ENCODE results near the gene PPP4R2. TPM values are rescaled to one million over a fixed set of nuclear protein-coding genes. Genes with fewer than 3 reads are reported as not detected.

The PPP4R2 gene
- total and polyA plus RNA-seq, 2 donors (not counting 1 experiment from before 2014, with no cell fraction given) = 9.8 to 57.5 TPM

DNA sequence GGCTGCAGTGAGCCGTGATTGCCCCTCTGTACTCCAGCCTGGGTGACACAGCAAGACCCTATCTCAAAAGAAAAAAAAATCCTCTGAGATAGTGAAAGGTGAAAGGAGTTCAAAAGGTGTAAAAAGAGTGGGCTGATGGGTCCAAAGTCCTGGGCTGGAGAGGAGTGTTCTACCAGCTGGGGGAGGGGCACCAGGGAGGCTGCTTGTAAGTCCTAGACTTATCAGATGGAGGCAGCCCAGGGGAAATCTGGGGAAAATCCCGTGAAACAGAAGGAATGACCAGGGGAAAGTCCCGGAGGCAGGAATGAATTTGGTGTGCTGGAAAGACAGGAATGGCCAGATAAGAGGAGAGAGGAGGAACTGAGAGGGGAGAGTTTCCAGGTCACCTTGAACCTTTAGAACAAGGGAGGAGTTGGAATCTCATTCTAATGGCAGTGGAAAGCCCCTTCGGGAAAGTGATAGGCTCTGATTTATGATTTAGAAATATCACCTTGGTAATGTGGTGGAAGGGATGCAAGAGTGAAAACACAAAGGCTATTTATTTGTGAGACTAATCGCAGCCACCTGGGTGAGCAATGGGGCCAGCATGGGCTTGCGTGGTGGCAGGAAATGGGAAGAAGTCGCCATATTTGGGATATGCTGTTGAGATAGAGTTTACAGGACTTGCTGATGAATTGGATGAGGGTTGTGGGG is 23.4 kb upstream of the PPP4R2 start:
- Mint-ChIP-seq H3K9me3 (ENCODE audit: insufficient read depth) (no peaks in the 10 kb centered on the region), H3K27ac (no peak overlapping the region), H3K27me3 (peaks cover 14% of the 10 kb centered on the region), H3K4me1 (no peaks in the 10 kb centered on the region), H3K4me3 (no peak overlapping the region)
- Histone ChIP-seq H3K4me2 (replicated peaks; ENCODE audit: low read depth, low read length, poor library complexity, severe bottlenecking) (no peak overlapping the region), H4K20me1 (ENCODE audit: control insufficient read depth, insufficient read depth, low read length, poor library complexity, severe bottlenecking) (no peaks in the 10 kb centered on the region), H3K36me3 (replicated peaks in 1 of 2; ENCODE audit: control extremely low read depth in 1 of 2, control insufficient read depth in 1 of 2, extremely low read depth in 1 of 2, insufficient read depth in 2 of 2, low read length in 1 of 2) (no peaks in the 10 kb centered on the region), H3K4me1 (ENCODE audit: control insufficient read depth in 2 of 2, insufficient read depth in 2 of 2, low read length in 2 of 2) (no peaks in the 10 kb centered on the region), H3K9ac (ENCODE audit: low read length) (no peak overlapping the region), H3K4me3 (ENCODE audit: control extremely low read depth in 1 of 5, extremely low read depth in 1 of 5, insufficient read depth in 1 of 5, low read depth in 2 of 5, low read length in 4 of 5) (no peak overlapping the region), H3K9me3 (ENCODE audit: control extremely low read depth in 1 of 3, control insufficient read depth in 2 of 3, insufficient read depth in 1 of 3, low read length in 2 of 3) (no peaks in the 10 kb centered on the region), H3K27ac (ENCODE audit: low read length in 2 of 2) (no peak overlapping the region), H3K79me2 (ENCODE audit: control insufficient read depth, insufficient read depth, low read length) (no peaks in the 10 kb centered on the region), H2AFZ (ENCODE audit: insufficient read depth, low read depth, low read length, poor library complexity, severe bottlenecking) (no peak overlapping the region), H3K27me3 (replicated peaks in 1 of 4; ENCODE audit: control extremely low read depth in 1 of 4, control insufficient read depth in 3 of 4, insufficient read depth in 4 of 4, low read length in 3 of 4) (peaks cover 0 to 3% (median 0%) of the 10 kb centered on the region in 4 experiments)
- DNase-seq (no peak), ATAC-seq (ENCODE audit: low read depth) (no peak)
- CTCF ChIA-PET = interaction anchor here (0.7 kb wide), 1 partner anchor 26 kb away, joined by 5 read pairs; no protein-coding TSS in a partner anchor
- intact Hi-C loops (cut with micrococcal nuclease) = no loop called here
- POLR2A ChIA-PET = no interaction called here
- 75% methylated on average over 6 of the region's 7 CpGs for WGBS (ENCODE audit: insufficient coverage)
- TF ChIP-seq, protein P1, sequence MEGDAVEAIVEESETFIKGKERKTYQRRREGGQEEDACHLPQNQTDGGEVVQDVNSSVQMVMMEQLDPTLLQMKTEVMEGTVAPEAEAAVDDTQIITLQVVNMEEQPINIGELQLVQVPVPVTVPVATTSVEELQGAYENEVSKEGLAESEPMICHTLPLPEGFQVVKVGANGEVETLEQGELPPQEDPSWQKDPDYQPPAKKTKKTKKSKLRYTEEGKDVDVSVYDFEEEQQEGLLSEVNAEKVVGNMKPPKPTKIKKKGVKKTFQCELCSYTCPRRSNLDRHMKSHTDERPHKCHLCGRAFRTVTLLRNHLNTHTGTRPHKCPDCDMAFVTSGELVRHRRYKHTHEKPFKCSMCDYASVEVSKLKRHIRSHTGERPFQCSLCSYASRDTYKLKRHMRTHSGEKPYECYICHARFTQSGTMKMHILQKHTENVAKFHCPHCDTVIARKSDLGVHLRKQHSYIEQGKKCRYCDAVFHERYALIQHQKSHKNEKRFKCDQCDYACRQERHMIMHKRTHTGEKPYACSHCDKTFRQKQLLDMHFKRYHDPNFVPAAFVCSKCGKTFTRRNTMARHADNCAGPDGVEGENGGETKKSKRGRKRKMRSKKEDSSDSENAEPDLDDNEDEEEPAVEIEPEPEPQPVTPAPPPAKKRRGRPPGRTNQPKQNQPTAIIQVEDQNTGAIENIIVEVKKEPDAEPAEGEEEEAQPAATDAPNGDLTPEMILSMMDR (IDR thresholded peaks at IDR 0.05) = no peak
- no peak for TF ChIP-seq EZH2 (IDR thresholded peaks at IDR 0.05; ENCODE audit: borderline replicate concordance, insufficient read depth, low read depth, low read length, poor library complexity, severe bottlenecking)

DNA sequence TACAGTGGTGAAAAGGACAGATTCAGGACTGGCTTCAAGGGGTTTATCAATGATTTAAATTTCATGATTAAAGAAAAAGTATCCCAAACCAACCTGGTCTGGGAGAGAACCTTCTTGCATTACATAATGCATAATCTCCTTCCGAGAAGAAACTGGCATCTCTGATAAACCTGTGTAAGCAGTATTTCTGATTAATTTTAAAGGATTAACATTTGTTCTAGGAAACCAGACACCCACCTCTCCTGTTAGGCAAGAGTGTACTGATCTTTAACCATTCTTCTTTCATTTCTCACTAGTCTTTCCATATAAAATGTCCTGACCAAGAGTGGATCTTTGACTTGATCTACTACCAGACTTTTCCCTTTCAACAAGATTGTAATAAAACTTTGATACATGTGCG is 22.8 kb upstream of the PPP4R2 start:
- intact Hi-C loops (cut with micrococcal nuclease) = no loop called here
- no peaks in the 10 kb centered on the region for H3K36me3 ChIP-seq (replicated peaks in 1 of 2; ENCODE audit: control extremely low read depth in 1 of 2, control insufficient read depth in 1 of 2, extremely low read depth in 1 of 2, insufficient read depth in 2 of 2, low read length in 1 of 2)
- TF ChIP-seq, protein P1 (IDR thresholded peaks at IDR 0.05) = no peak
- no peak for TF ChIP-seq EZH2 (IDR thresholded peaks at IDR 0.05; ENCODE audit: borderline replicate concordance, insufficient read depth, low read depth, low read length, poor library complexity, severe bottlenecking)
- no peak overlapping the region for H3K9ac ChIP-seq (ENCODE audit: low read length)
- DNase-seq (no peak), ATAC-seq (ENCODE audit: low read depth) (no peak)
- no peak overlapping the region for H3K4me2 ChIP-seq (replicated peaks; ENCODE audit: low read depth, low read length, poor library complexity, severe bottlenecking)
- H3K27me3 ChIP-seq (replicated peaks in 1 of 4; ENCODE audit: control extremely low read depth in 1 of 4, control insufficient read depth in 3 of 4, insufficient read depth in 4 of 4, low read length in 3 of 4) = peaks cover 0 to 3% (median 0%) of the 10 kb centered on the region in 4 experiments
- H2AFZ ChIP-seq (ENCODE audit: insufficient read depth, low read depth, low read length, poor library complexity, severe bottlenecking) = no peak overlapping the region
- H3K4me3 ChIP-seq (ENCODE audit: control extremely low read depth in 1 of 5, extremely low read depth in 1 of 5, insufficient read depth in 1 of 5, low read depth in 2 of 5, low read length in 4 of 5) = no peak overlapping the region
- H4K20me1 ChIP-seq (ENCODE audit: control insufficient read depth, insufficient read depth, low read length, poor library complexity, severe bottlenecking) = no peaks in the 10 kb centered on the region
- Mint-ChIP-seq H3K4me1 (no peaks in the 10 kb centered on the region), H3K9me3 (ENCODE audit: insufficient read depth) (no peaks in the 10 kb centered on the region), H3K27ac (no peak overlapping the region), H3K27me3 (peaks cover 14% of the 10 kb centered on the region), H3K4me3 (no peak overlapping the region)
- H3K4me1 ChIP-seq (ENCODE audit: control insufficient read depth in 2 of 2, insufficient read depth in 2 of 2, low read length in 2 of 2) = no peaks in the 10 kb centered on the region
- H3K79me2 ChIP-seq (ENCODE audit: control insufficient read depth, insufficient read depth, low read length) = no peaks in the 10 kb centered on the region
- POLR2A ChIA-PET = no interaction called here
- no CpG with 5 or more reads among the region's 2 CpGs for WGBS (ENCODE audit: insufficient coverage)
- H3K27ac ChIP-seq (ENCODE audit: low read length in 2 of 2) = no peak overlapping the region
- CTCF ChIA-PET = no interaction called here
- H3K9me3 ChIP-seq (ENCODE audit: control extremely low read depth in 1 of 3, control insufficient read depth in 2 of 3, insufficient read depth in 1 of 3, low read length in 2 of 3) = no peaks in the 10 kb centered on the region
